Stimulated activated effector memory CD8-positive, alpha-beta T cell treated with anti-CD3 and anti-CD28 coated beads, Interleukin-12 subunit alpha, Interleukin-12 subunit beta, amount 100 ng/mL, for 72 hours (primary cell): Measurements from ENCODE around the gene JPH3.

Experiments
- ATAC-seq: fragments of 150-1000 bp; cut with Tn5 transposase; 2 replicates; pipeline ENCODE4 v1.10.0; 2021
- DNase-seq, 2 donors: peaks; one replicate each; pipeline ENCODE4 v3.0.0; 2021 to 2022; ENCODE audit warnings: low spot score in 2 of 2
- H3K27ac Mint-ChIP-seq: one replicate; pipeline ENCODE4 v1.8.0; 2022; ENCODE audit warnings: mild to moderate bottlenecking, mixed read lengths
- H3K36me3 Mint-ChIP-seq: one replicate; pipeline ENCODE4 v1.8.0; 2022; ENCODE audit warnings: mild to moderate bottlenecking, mixed read lengths
- H3K4me1 Mint-ChIP-seq: one replicate; pipeline ENCODE4 v1.8.0; 2022; ENCODE audit warnings: mixed read lengths
- H3K4me3 Mint-ChIP-seq: one replicate; pipeline ENCODE4 v1.8.0; 2022; ENCODE audit warnings: mild to moderate bottlenecking, mixed read lengths
- H3K9me3 Mint-ChIP-seq: one replicate; pipeline ENCODE4 v1.8.0; 2022; ENCODE audit warnings: mixed read lengths

JPH3 gene

GRCh38 chr16:87642491-87642890 lies 40.2 kb downstream of the JPH3 start:
- Mint-ChIP-seq H3K27ac (no peak overlapping the region), H3K4me3 (no peak overlapping the region), H3K4me1 (no peaks in the 10 kb centered on the region), H3K9me3 (no peaks in the 10 kb centered on the region), H3K36me3 (no peaks in the 10 kb centered on the region)
- DNase-seq (no peak), ATAC-seq (no peak)

GRCh38 chr16:87644186-87644585 lies 41.9 kb downstream of the JPH3 start:
- Mint-ChIP-seq H3K36me3 (no peaks in the 10 kb centered on the region), H3K4me3 (no peak overlapping the region), H3K4me1 (peaks cover 5% of the 10 kb centered on the region), H3K9me3 (no peaks in the 10 kb centered on the region), H3K27ac (no peak overlapping the region)
- ATAC-seq (no peak), DNase-seq (no peak)

- Mint-ChIP-seq H3K36me3 (no peaks in the 10 kb centered on the region), H3K9me3 (no peaks in the 10 kb centered on the region), H3K27ac (no peak overlapping the region), H3K4me3 (no peak overlapping the region), H3K4me1 (peaks cover 5% of the 10 kb centered on the region)
- DNase-seq (no peak), ATAC-seq (no peak)
Observed at GRCh38 chr16:87644596-87644995, 42.3 kb downstream of the JPH3 start.

- no peaks in the 10 kb centered on the region for H3K36me3 Mint-ChIP-seq
- ATAC-seq (no peak), DNase-seq (no peak)
- peaks cover 5% of the 10 kb centered on the region for H3K4me1 Mint-ChIP-seq
- no peaks in the 10 kb centered on the region for H3K9me3 Mint-ChIP-seq
- H3K27ac Mint-ChIP-seq: no peak overlapping the region
- H3K4me3 Mint-ChIP-seq: no peak overlapping the region
Observed at GRCh38 chr16:87645802-87646201, 43.5 kb downstream of the JPH3 start.

GRCh38 chr16:87647431-87648185 lies 45.3 kb downstream of the JPH3 start:
- no peaks in the 10 kb centered on the region for H3K9me3 Mint-ChIP-seq
- H3K27ac Mint-ChIP-seq: no peak overlapping the region
- no peak overlapping the region for H3K4me3 Mint-ChIP-seq
- ATAC-seq (no peak), DNase-seq (no peak)
- H3K4me1 Mint-ChIP-seq: peaks cover 5% of the 10 kb centered on the region
- H3K36me3 Mint-ChIP-seq: no peaks in the 10 kb centered on the region

GRCh38 chr16:87648236-87648635 lies 45.9 kb downstream of the JPH3 start:
- no peaks in the 10 kb centered on the region for H3K9me3 Mint-ChIP-seq
- H3K27ac Mint-ChIP-seq: no peak overlapping the region
- no peak for ATAC-seq
- no peak for DNase-seq
- H3K4me1 Mint-ChIP-seq: peaks cover 5% of the 10 kb centered on the region
- H3K36me3 Mint-ChIP-seq: no peaks in the 10 kb centered on the region
- H3K4me3 Mint-ChIP-seq: no peak overlapping the region

- Mint-ChIP-seq H3K9me3 (no peaks in the 10 kb centered on the region), H3K4me1 (peaks cover 5% of the 10 kb centered on the region), H3K4me3 (no peak overlapping the region), H3K27ac (no peak overlapping the region), H3K36me3 (no peaks in the 10 kb centered on the region)
- ATAC-seq: no peak
- DNase-seq: no peak
Observed at GRCh38 chr16:87648698-87649487, 46.6 kb downstream of the JPH3 start.

- Mint-ChIP-seq H3K27ac (no peak overlapping the region), H3K36me3 (no peaks in the 10 kb centered on the region), H3K4me3 (no peak overlapping the region), H3K4me1 (peaks cover 5% of the 10 kb centered on the region), H3K9me3 (no peaks in the 10 kb centered on the region)
- ATAC-seq (no peak), DNase-seq (no peak)
Observed at GRCh38 chr16:87652386-87652785, 50.1 kb downstream of the JPH3 start.

GRCh38 chr16:87652799-87653198 lies 50.5 kb downstream of the JPH3 start:
- Mint-ChIP-seq H3K4me1 (peaks cover 4% of the 10 kb centered on the region), H3K36me3 (no peaks in the 10 kb centered on the region), H3K9me3 (no peaks in the 10 kb centered on the region), H3K4me3 (no peak overlapping the region), H3K27ac (no peak overlapping the region)
- ATAC-seq: no peak
- no peak for DNase-seq

- Mint-ChIP-seq H3K4me3 (no peak overlapping the region), H3K4me1 (peaks cover under 1% of the 10 kb centered on the region), H3K36me3 (no peaks in the 10 kb centered on the region), H3K9me3 (no peaks in the 10 kb centered on the region), H3K27ac (no peak overlapping the region)
- DNase-seq (no peak), ATAC-seq (peak; percentile 11)
Observed at GRCh38 chr16:87653234-87653633, 50.9 kb downstream of the JPH3 start.

- no peak for ATAC-seq
- DNase-seq: no peak
- Mint-ChIP-seq H3K27ac (no peak overlapping the region), H3K4me1 (no peaks in the 10 kb centered on the region), H3K36me3 (no peaks in the 10 kb centered on the region), H3K9me3 (no peaks in the 10 kb centered on the region), H3K4me3 (no peak overlapping the region)
Observed at GRCh38 chr16:87654826-87655225, 52.5 kb downstream of the JPH3 start.

GRCh38 chr16:87656328-87656727 lies 54.0 kb downstream of the JPH3 start:
- H3K4me1 Mint-ChIP-seq: no peaks in the 10 kb centered on the region
- no peaks in the 10 kb centered on the region for H3K9me3 Mint-ChIP-seq
- no peak for ATAC-seq
- DNase-seq: no peak
- no peak overlapping the region for H3K27ac Mint-ChIP-seq
- no peaks in the 10 kb centered on the region for H3K36me3 Mint-ChIP-seq
- H3K4me3 Mint-ChIP-seq: no peak overlapping the region

GRCh38 chr16:87657621-87658192 lies 55.4 kb downstream of the JPH3 start:
- no peak for DNase-seq
- Mint-ChIP-seq H3K36me3 (no peaks in the 10 kb centered on the region), H3K4me1 (no peaks in the 10 kb centered on the region), H3K4me3 (no peak overlapping the region), H3K9me3 (no peaks in the 10 kb centered on the region), H3K27ac (no peak overlapping the region)
- no peak for ATAC-seq

GRCh38 chr16:87658564-87659225 lies 56.4 kb downstream of the JPH3 start:
- Mint-ChIP-seq H3K4me1 (no peaks in the 10 kb centered on the region), H3K4me3 (no peak overlapping the region), H3K36me3 (no peaks in the 10 kb centered on the region)

GRCh38 chr16:87661561-87661960 lies 59.3 kb downstream of the JPH3 start:
- H3K9me3 Mint-ChIP-seq: no peaks in the 10 kb centered on the region
- no peaks in the 10 kb centered on the region for H3K4me1 Mint-ChIP-seq
- H3K27ac Mint-ChIP-seq: no peak overlapping the region
- H3K4me3 Mint-ChIP-seq: no peak overlapping the region
- DNase-seq: peak in 1 of 2 donors; percentile 54
- ATAC-seq: peak; percentile 67
- H3K36me3 Mint-ChIP-seq: no peaks in the 10 kb centered on the region

More at GRCh38 chr16:87658564-87659225, 56.4 kb downstream of the JPH3 start:
- ATAC-seq: no peak
- DNase-seq: no peak
- no peaks in the 10 kb centered on the region for H3K9me3 Mint-ChIP-seq
- H3K27ac Mint-ChIP-seq: no peak overlapping the region
